NCI-H2081 treated with DMSO at 0.1 percent for 48 hours (cell line): ENCODE results near the gene ERP27.

Experiments
- DNase-seq: peaks from one replicate; lab custom pipeline; 2025; lab: John Stamatoyannopoulos, UW

Gene ERP27

GRCh38 chr12:14935031-14935430, 3.3 kb downstream of the ERP27 start:
- DNase-seq = no peak

GRCh38 chr12:14934511-14934910, 3.8 kb downstream of the ERP27 start:
- no peak for DNase-seq

- DNase-seq = no peak
These were observed 6.4 kb downstream of the ERP27 start for GRCh38 chr12:14931791-14932560.

GRCh38 chr12:14931359-14931758, 7.0 kb downstream of the ERP27 start:
- DNase-seq = no peak

GRCh38 chr12:14930299-14930698, 8.0 kb downstream of the ERP27 start:
- no peak for DNase-seq

- DNase-seq = no peak
These were observed 9.4 kb downstream of the ERP27 start for GRCh38 chr12:14928931-14929330.

- DNase-seq = no peak
These were observed 11.1 kb downstream of the ERP27 start for GRCh38 chr12:14927267-14927666.

GRCh38 chr12:14924541-14924940, 13.8 kb downstream of the ERP27 start:
- no peak for DNase-seq

GRCh38 chr12:14923944-14924343, 14.4 kb downstream of the ERP27 start:
- no peak for DNase-seq

GRCh38 chr12:14921218-14921617, 17.1 kb downstream of the ERP27 start:
- DNase-seq = no peak

- no peak for DNase-seq
These were observed 17.7 kb downstream of the ERP27 start for GRCh38 chr12:14920475-14921126.

- no peak for DNase-seq
These were observed 18.9 kb downstream of the ERP27 start for GRCh38 chr12:14919455-14919854.

- no peak for DNase-seq
These were observed 22.6 kb downstream of the ERP27 start for GRCh38 chr12:14915736-14916135.

- no peak for DNase-seq
These were observed 25.0 kb downstream of the ERP27 start for GRCh38 chr12:14913381-14913781.

GRCh38 chr12:14911131-14911530, 27.2 kb downstream of the ERP27 start:
- DNase-seq = no peak

- DNase-seq = no peak
These were observed 28.0 kb downstream of the ERP27 start for GRCh38 chr12:14910090-14910915.

GRCh38 chr12:14907953-14908352, 30.4 kb downstream of the ERP27 start:
- no peak for DNase-seq

- no peak for DNase-seq
These were observed 32.2 kb downstream of the ERP27 start for GRCh38 chr12:14906114-14906513.

- DNase-seq = no peak
These were observed 32.9 kb downstream of the ERP27 start for GRCh38 chr12:14905269-14906004.

GRCh38 chr12:14904854-14905253, 33.5 kb downstream of the ERP27 start:
- DNase-seq = no peak

GRCh38 chr12:14903386-14904098, 34.8 kb downstream of the ERP27 start:
- no peak for DNase-seq
